Measurements from ENCODE around the gene PPT2.
A peak's percentile ranks its signal among the peaks of the same experiment; 100 is the strongest.
"Not testable (repeated sequence)": the region's sequence is repeated elsewhere in the genome, so short reads cannot be mapped to it uniquely, and the experiment has no call there.

PPT2 gene

GRCh38 chr6:32181915-32182529 is 28.1 kb downstream of the PPT2 start:
- H3K4me3 ChIP-seq (ENCODE audit: low read length), result no peak overlapping the region
- TF ChIP-seq ZNF274 (IDR thresholded peaks at IDR 0.05; ENCODE audit: low read depth, low read length), result no peak

- no peak overlapping the region for H3K4me3 ChIP-seq (ENCODE audit: low read length)
- TF ChIP-seq ZNF274 (IDR thresholded peaks at IDR 0.05; ENCODE audit: low read depth, low read length), result no peak
Observed at GRCh38 chr6:32182555-32182981, 28.6 kb downstream of the PPT2 start.

GRCh38 chr6:32183030-32183429 is 29.1 kb downstream of the PPT2 start:
- no peak for TF ChIP-seq ZNF274 (IDR thresholded peaks at IDR 0.05; ENCODE audit: low read depth, low read length)
- H3K4me3 ChIP-seq (ENCODE audit: low read length), result no peak overlapping the region

GRCh38 chr6:32183483-32184083 is 29.6 kb downstream of the PPT2 start:
- no peak for TF ChIP-seq ZNF274 (IDR thresholded peaks at IDR 0.05; ENCODE audit: low read depth, low read length)
- H3K4me3 ChIP-seq (ENCODE audit: low read length), result no peak overlapping the region

GRCh38 chr6:32184084-32184640 is 30.2 kb downstream of the PPT2 start, which contains the start of gene AGER:
TSS of gene AGER (minus strand) at chr6:32184253. CDS start at chr6:32184222, 31 bp downstream.
- H3K4me3 ChIP-seq (ENCODE audit: low read length), result no peak within 1 kb of the TSS
- no peak for TF ChIP-seq ZNF274 (IDR thresholded peaks at IDR 0.05; ENCODE audit: low read depth, low read length)

GRCh38 chr6:32185681-32186131 is 31.8 kb downstream of the PPT2 start:
- H3K4me3 ChIP-seq (ENCODE audit: low read length), result not testable (repeated sequence)

GRCh38 chr6:32186151-32186840 is 32.4 kb downstream of the PPT2 start:
- not testable (repeated sequence) for H3K4me3 ChIP-seq (ENCODE audit: low read length)

- TF ChIP-seq ZNF274 (IDR thresholded peaks at IDR 0.05; ENCODE audit: low read depth, low read length), result no peak
- no peak overlapping the region for H3K4me3 ChIP-seq (ENCODE audit: low read length)
Observed at GRCh38 chr6:32187009-32187709, 33.2 kb downstream of the PPT2 start.

- H3K4me3 ChIP-seq (ENCODE audit: low read length), result not testable (repeated sequence)
Observed at GRCh38 chr6:32187725-32188380, 33.9 kb downstream of the PPT2 start.

GRCh38 chr6:32188381-32189068 is 34.6 kb downstream of the PPT2 start:
- H3K4me3 ChIP-seq (ENCODE audit: low read length), result peak overlapping the region; percentile 76
- TF ChIP-seq ZNF274 (IDR thresholded peaks at IDR 0.05; ENCODE audit: low read depth, low read length), result no peak

GRCh38 chr6:32189069-32189741 is 35.3 kb downstream of the PPT2 start:
- H3K4me3 ChIP-seq (ENCODE audit: low read length), result peak overlapping the region; percentile 76
- no peak for TF ChIP-seq ZNF274 (IDR thresholded peaks at IDR 0.05; ENCODE audit: low read depth, low read length)

GRCh38 chr6:32189742-32190053 is 35.8 kb downstream of the PPT2 start:
- peak overlapping the region; percentile 76 for H3K4me3 ChIP-seq (ENCODE audit: low read length)
- no peak for TF ChIP-seq ZNF274 (IDR thresholded peaks at IDR 0.05; ENCODE audit: low read depth, low read length)
